Psoas muscle (tissue), 8 donors: ENCODE measurements around the gene ARHGAP22. TPM values are rescaled to one million over a fixed set of nuclear protein-coding genes. Genes with fewer than 3 reads are reported as not detected.

Experiments used
- ATAC-seq, 4 donors: fragments of 200-7000 bp; cut with Tn5 transposase; one replicate each; pipeline ENCODE4 v1.9.1; 2020; ENCODE audit warnings: moderate library complexity in 3 of 4, mild to moderate bottlenecking in 2 of 4
- DNase-seq, 2 donors: peaks; one replicate each; pipeline ENCODE4 v3.0.0-alpha.2; 2020
- H3K27ac ChIP-seq: fragments of 200-600 bp; one replicate; pipeline ENCODE4 v1.8.0; 2022
- H3K27me3 ChIP-seq, 3 donors: fragments of 200-600 bp in 1 of 3; one replicate each; pipeline versions ENCODE4 v1.6.1 to v1.8.0; 2013 to 2022; ENCODE audit warnings: low read length in 2 of 3, mild to moderate bottlenecking in 2 of 3, moderate library complexity in 1 of 3; ENCODE audit not compliant: insufficient read depth in 3 of 3
- H3K36me3 ChIP-seq, 2 donors: fragments of 200-600 bp in 1 of 2; one replicate each; pipeline versions ENCODE4 v1.6.1 to v1.8.0; 2013 to 2022; ENCODE audit warnings: low read depth in 1 of 2, mild to moderate bottlenecking in 1 of 2, moderate library complexity in 1 of 2; ENCODE audit not compliant: insufficient read depth in 1 of 2
- H3K4me1 ChIP-seq: fragments of 200-600 bp; one replicate; pipeline ENCODE4 v1.8.0; 2022
- H3K4me3 ChIP-seq: fragments of 200-600 bp; one replicate; pipeline ENCODE4 v1.8.0; 2022; ENCODE audit warnings: mild to moderate bottlenecking
- H3K9me3 ChIP-seq: fragments of 200-600 bp; one replicate; pipeline ENCODE4 v1.8.0; 2022
- CTCF ChIP-seq: fragments of 200-600 bp; IDR thresholded peaks from one replicate; pipeline ENCODE4 v1.8.0; 2022; ENCODE audit warnings: antibody characterized with exemption
- WGBS, 3 donors: extraction: QIAGEN DNeasy Blood & Tissue Kit; methylation state at CpG; one replicate each; pipeline versions ENCODE4 v1.1.6 to v1.1.7; 2013; 5-methylcytosine and 5-hydroxymethylcytosine counted together
- intact Hi-C, 2 donors: fragments of 100-400 bp; cut with DNase I; formaldehyde crosslinking; loops; one replicate each; pipeline versions ENCODE4 v1.11.0 to v1.14.2; 2022
- polyA plus RNA-seq, 3 donors: library from polyadenylated mRNA; stranded (reverse); fragments of 200-250 nt; gene quantifications; one replicate each; pipeline ENCODE4 v1.2.3, GENCODE V29; 2013
- total RNA-seq, 4 donors: library from RNA; stranded (reverse); fragmentation: NEBNext Ultra II Directional in 2 of 4; extraction: Animal tissue kit (Norgen Biotek cat#: 25700) in 2 of 4; gene quantifications; one replicate each; pipeline versions ENCODE4 v1.2.1 to v1.2.4, GENCODE V29; 2021 to 2023
- donor health status: healthy with polysubstance abuse.
- donor health status: DM: no; HTN: no; CAD: no; lungs with moderate emphysema.
- donor health status: Bipolar disorder and iron deficiency.
- donor health status: healthy.
- donor health status: DM: yes; HTN: yes; CAD: no.
- donor health status: DM: no; HTN: no; CAD: no.
- donor health status: DM: no; HTN: no; CAD: no.
- donor health status: DM: yes; HTN: yes; CAD: no.

Gene ARHGAP22
- total and polyA plus RNA-seq, 7 donors: 0.46 to 2.9 (median 1.6) TPM

GRCh38 chr10:48612236-48612943 lies 7.5 kb upstream of the ARHGAP22 start:
- intact Hi-C loops: no loop called here

GRCh38 chr10:48611133-48611532 lies 6.3 kb upstream of the ARHGAP22 start:
- H3K27ac ChIP-seq: no peak overlapping the region
- WGBS, 3 donors: 70 to 75% (median 73%) methylated on average over 4 of the region's 4 CpGs
- no peak for ATAC-seq
- no peak for TF ChIP-seq CTCF
- intact Hi-C loops: no loop called here
- no peaks in the 10 kb centered on the region for H3K4me1 ChIP-seq
- DNase-seq: no peak
- no peak overlapping the region for H3K4me3 ChIP-seq
- H3K36me3 ChIP-seq: no peaks in the 10 kb centered on the region
- peaks cover 0 to 10% (median 0%) of the 10 kb centered on the region in 3 donors for H3K27me3 ChIP-seq
- H3K9me3 ChIP-seq: peaks cover 8% of the 10 kb centered on the region

More at GRCh38 chr10:48612236-48612943, 7.5 kb upstream of the ARHGAP22 start:
- TF ChIP-seq CTCF: no peak
- Histone ChIP-seq H3K27me3 (peaks cover 0 to 7% (median 0%) of the 10 kb centered on the region in 3 donors), H3K4me3 (no peak overlapping the region), H3K27ac (no peak overlapping the region), H3K36me3 (no peaks in the 10 kb centered on the region), H3K4me1 (no peaks in the 10 kb centered on the region), H3K9me3 (peaks cover 9% of the 10 kb centered on the region)
- ATAC-seq (no peak), DNase-seq (no peak)
- 56 to 61% (median 59%) methylated on average over 3 of the region's 3 CpGs for WGBS, 3 donors

- Histone ChIP-seq H3K4me3 (no peak overlapping the region), H3K9me3 (peaks cover 3% of the 10 kb centered on the region), H3K4me1 (no peaks in the 10 kb centered on the region), H3K27me3 (peaks cover 0 to 10% (median 0%) of the 10 kb centered on the region in 3 donors), H3K27ac (no peak overlapping the region), H3K36me3 (no peaks in the 10 kb centered on the region)
- TF ChIP-seq CTCF: no peak
- WGBS, 3 donors: 44 to 63% (median 59%) methylated on average over 4 of the region's 4 CpGs
- no peak for DNase-seq
- ATAC-seq: no peak
- intact Hi-C loops: no loop called here
These were observed 5.8 kb upstream of the ARHGAP22 start for GRCh38 chr10:48610585-48611093.

- Histone ChIP-seq H3K4me1 (no peaks in the 10 kb centered on the region), H3K9me3 (no peaks in the 10 kb centered on the region), H3K27ac (no peak overlapping the region), H3K27me3 (peaks cover 0 to 10% (median 0%) of the 10 kb centered on the region in 3 donors), H3K36me3 (no peaks in the 10 kb centered on the region), H3K4me3 (no peak overlapping the region)
- no peak for TF ChIP-seq CTCF
- DNase-seq: no peak
- ATAC-seq: no peak
- intact Hi-C loops: no loop called here
- WGBS, 3 donors: 77 to 93% (median 85%) methylated on average over 4 of the region's 4 CpGs
These were observed 5.2 kb upstream of the ARHGAP22 start for GRCh38 chr10:48609899-48610584.
